GM18517 (cell line): ENCODE data around the gene DCUN1D1.
"Not testable (repeated sequence)": the region's sequence is repeated elsewhere in the genome, so short reads cannot be mapped to it uniquely, and the experiment has no call there.

Experiments used
- ATAC-seq: cut with Tn5 transposase; IDR thresholded peaks from one replicate; pipeline ENCODE4 v1.9.1; 2021; ENCODE audit warnings: mild to moderate bottlenecking, moderate library complexity; ENCODE audit not compliant: unreplicated experiment

The DCUN1D1 gene

DNA sequence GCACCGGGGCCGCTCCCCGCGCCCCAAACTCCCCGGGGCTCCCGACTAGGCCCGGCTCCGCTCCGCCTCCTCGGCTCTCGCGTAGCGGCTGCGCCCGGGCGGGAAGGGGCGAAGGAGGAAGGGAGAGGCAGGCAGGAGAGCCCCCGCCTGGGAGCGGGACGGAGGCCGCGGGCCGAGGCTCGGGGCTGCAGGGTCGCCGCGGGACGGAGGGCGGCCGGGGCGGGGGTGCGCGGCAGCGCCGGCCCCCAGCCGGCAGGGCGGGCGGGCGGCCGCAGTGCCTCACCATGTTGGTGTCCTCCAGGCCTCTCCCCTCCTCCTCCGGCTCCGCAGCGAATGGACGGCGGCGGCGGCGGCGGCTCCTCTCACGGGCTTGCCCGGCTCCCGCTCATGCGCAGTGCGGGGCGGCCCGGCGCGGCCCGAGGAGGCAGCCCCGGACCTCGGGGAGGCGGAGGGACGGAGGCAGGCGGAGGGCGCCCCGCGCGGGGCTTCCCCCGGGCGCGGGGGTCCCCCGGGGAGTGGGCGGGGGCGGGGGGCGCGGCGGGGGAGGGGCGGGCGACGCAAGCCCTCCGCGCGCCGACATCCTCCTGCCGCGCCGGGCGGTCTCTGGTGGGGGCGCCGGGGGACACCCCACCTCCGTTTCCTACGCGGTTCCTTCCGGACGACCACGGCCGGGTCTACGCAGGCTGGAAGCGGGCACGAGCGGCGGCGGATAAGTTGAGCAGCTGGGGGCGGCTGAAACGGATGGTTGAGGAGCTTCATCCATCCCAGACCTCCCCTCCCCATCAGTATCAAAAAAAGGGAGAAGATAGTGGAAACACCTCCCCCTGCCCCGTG, at the start of gene DCUN1D1:
Gene DCUN1D1 (minus strand): TSS at position 335 of the 834 bp plus-strand sequence. CDS start 49 bp downstream, at position 286.
- peak; percentile 85 for ATAC-seq

GRCh38 chr3:183028416-183028815, 48.1 kb upstream of the DCUN1D1 start:
- no peak for ATAC-seq

DNA sequence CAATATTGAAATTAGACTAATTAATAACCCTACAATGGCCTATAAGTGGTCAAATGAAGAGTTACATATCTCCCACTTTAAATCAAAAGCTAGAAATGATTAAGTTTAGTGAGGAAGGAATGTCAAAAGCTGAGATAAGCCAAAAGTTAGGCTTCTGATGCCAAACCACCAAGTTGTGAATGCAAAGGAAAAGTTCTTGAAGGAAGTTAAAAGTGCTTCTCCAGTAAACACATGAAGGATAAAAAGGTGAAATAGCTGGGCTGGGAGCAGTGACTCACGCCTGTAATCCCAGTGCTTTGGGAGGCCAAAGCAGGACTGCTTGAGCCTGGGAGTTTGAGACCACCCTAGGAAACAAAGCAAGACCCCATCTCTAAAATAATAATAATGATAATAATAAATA, 46.9 kb upstream of the DCUN1D1 start:
- ATAC-seq: no peak

DNA sequence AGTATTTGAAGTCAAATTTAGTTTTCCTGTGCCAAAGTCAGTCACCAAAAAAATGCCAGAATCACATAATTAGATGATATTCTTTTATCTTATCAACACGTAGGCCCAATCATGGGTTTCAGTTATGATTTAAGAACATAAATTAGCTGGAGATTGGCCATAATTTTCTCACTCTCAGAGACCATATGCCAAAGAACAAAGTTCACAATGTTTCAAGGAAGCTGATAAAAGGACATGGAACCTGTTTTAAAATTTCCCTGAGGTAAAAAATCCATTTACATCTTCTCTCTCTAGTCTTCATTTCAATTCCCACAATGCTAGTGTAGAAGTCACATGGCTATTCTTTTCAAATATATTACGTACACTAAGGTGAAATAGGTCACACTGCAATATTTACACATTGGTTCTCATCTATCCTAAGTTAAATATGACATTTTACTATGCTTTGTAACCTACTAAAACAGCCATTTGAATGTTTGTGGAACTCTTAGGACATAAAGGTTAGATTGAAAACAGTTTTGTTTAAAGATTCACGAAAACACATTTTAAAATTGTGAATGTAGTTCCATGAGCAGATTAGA, 42.7 kb upstream of the DCUN1D1 start:
- ATAC-seq: no peak

GRCh38 chr3:183018421-183019192, 38.3 kb upstream of the DCUN1D1 start:
- no peak for ATAC-seq

GRCh38 chr3:183015185-183015584, 34.8 kb upstream of the DCUN1D1 start:
- no peak for ATAC-seq

DNA sequence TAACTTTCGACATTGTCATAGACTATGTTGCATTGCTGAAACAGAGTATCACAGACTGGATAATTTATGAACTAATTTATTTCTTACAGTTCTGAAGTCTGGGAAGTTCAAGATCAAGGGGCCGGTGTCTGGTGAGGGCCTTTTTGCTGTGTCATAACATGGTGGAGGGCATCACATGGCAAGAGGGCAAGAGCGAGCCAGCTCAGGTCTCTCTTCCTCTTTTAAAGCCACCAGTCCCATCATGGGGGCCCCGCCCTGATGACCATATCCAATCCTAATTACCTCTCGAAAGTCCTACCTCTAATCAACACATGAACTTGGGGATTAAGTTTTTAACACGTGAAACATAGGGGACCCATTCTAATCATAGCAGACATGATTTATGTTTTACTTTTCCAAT, 33.5 kb upstream of the DCUN1D1 start:
- no peak for ATAC-seq

GRCh38 chr3:183013074-183013473, 32.7 kb upstream of the DCUN1D1 start:
- ATAC-seq: no peak

DNA sequence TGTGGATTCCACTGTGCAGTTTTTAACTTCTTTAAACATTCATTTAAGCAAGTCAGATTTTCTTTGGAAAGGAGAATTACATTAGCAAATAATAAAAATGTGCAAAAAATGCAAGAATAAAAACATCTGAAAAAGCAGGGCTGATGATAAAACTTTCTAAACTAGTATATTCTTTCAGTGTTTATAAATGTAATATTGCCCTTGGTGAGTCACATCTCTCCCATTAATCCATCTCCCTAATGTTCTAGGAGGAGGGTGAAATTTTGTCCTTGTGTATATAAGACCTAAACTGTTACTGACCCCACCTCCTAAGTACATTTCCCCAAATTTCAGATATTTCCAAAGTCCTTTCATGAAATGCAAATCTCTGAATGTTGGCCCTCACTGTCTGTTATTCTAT, 28.5 kb upstream of the DCUN1D1 start:
- ATAC-seq: no peak

GRCh38 chr3:183008303-183008702, 28.0 kb upstream of the DCUN1D1 start:
- ATAC-seq: no peak

DNA sequence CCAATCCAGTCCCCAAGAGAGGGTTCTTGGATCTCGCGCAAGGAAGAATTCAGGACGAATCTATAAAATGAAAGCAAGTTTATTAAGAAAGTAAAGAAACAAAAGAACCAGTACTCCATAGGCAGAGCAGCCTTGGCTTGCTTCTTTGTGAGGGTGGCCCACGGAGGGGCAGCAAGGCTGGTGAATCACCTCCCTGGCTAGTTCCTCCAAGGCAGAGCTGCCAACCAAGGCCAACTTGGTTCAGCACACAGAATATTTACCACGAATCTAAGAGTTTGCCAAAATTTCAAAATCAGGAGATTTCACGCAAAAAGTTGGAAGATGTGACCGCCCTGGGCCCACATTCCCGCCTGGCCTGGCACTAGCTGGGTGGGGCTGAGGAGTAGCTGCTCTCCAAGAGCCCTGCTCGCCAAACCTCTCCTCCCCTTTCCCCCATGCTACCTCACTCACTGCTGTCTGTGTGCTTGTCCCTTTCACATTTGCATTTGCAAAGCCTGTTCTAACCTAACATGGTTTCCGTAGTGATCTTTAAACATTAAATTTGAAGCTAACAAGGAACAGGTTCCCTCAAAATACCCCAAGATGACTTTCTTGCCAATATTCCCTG, 26.2 kb upstream of the DCUN1D1 start:
- ATAC-seq: no peak

DNA sequence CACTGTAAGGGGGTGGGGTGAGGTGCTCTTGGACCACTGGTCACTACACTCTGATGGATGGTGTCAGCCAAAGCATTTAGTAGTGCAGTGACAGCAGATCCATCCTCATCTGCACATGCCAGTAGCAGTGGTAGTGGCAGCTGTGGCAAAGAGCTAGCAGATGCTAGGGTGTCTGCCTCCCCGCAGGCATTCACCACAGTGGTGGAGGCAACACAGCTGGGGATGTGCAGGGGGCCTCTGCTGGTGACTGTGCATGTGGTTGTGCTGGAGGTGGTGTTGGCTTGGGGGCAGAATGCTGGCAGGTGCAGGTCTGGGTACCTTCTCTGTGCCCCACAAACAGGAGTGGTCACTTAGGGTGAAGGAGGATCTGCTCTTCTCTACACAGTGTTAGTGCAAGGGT, 19.4 kb upstream of the DCUN1D1 start:
- ATAC-seq: no peak

DNA sequence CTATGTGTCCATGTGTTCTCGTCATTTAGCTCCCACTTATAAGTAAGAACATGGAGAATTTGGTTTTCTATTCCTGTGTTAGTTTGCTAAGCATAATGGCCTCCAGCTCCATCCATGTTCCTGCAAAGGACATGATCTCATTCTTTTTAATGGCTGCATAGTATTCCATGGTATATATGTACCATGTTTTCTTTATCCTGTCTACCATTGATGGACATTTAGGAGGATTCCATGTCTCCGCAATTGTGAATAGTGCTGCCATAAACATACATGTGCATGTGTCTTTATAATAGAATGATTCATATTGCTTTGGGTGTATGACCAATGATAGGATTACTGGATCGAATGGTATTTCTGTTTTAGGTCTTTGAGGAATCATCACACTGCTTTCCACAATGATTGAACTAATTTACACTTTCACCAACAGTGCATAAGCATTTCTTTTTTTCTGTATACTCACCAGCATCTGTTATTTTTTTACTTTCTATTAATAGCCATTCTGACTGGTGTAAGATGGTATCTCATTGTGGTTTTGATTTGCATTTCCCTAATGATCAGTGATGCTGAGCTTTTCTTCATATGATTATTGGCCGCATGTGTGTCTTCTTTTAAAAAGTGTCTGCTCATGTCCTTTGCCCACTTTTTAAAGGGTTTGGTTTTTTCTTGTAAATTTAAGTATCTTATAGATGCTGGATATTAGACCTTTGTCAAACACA, 13.3 kb upstream of the DCUN1D1 start:
- ATAC-seq: not testable (repeated sequence)

DNA sequence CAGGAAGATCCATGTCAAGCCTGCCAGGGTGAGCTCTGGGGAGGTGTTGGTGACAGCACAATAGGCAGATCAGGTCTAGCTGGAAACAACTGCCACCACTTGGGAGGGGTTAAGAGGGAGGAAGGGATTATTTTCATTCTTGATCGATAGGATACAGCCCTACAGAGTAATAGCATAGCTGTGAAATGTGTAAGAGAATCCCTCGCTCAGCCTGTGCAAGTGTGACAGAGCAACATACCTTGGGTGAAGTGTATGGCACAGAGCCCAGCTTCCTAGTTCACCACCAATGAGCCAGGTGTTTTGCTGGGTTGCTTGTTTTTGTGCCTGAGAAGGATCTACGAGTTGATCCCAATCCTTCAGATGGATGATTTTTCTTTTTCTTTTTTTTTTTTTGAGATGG, 9.2 kb upstream of the DCUN1D1 start:
- no peak for ATAC-seq

DNA sequence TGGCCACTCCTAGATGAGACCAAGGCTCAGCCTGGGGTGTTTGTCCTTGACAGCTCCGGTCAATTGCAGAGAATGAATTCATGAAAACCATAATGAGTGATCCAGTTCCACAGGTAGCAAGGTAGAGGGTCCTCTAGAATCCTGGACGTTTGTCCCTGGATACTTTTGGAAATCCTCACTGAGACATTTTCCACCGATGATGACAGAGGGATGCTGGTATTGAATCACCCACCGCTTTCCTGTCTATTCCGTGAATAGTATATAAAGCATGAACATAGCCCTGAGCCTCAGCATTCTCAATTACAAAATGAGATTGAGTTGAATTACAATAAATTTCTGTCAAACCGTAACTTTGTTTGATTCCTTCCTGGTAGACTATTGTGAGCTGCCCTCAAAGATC, 5.7 kb upstream of the DCUN1D1 start:
- ATAC-seq: no peak

DNA sequence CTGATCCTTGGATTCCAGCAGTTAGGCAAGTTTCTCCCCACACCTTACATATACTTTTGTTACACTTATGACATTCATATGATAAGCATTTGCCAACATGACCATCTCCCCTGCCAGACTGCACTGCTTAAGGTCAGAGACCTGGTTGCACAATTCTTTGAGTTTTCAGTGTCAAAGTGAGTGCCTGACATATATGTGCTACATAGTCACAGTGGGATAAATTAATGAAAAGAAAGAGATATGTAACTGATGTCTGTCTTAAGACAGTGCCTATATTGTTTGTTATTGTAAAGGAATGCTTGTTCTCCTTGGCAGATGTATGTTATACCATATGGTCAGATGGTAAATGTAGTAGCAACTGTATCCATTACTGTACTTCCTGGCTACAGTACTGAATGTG, 3.5 kb upstream of the DCUN1D1 start:
- no peak for ATAC-seq

DNA sequence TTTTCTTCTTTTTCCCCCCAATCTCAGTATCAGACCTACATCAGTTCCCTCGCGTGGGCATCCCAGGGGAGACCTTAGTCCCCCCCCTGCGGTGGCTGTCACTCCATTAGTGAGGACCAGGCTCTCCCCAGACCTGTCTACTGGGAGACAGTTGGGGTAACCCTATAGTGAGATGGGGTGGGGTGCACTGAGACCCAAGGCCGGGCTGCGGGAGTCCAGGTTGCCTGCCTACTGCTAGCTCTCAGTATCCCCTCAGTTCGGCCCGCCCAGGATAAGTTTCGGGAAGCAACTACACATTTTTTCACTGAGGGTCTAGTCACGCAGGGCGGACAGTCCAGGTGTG, 671 bp upstream of the DCUN1D1 start:
- ATAC-seq: no peak

DNA sequence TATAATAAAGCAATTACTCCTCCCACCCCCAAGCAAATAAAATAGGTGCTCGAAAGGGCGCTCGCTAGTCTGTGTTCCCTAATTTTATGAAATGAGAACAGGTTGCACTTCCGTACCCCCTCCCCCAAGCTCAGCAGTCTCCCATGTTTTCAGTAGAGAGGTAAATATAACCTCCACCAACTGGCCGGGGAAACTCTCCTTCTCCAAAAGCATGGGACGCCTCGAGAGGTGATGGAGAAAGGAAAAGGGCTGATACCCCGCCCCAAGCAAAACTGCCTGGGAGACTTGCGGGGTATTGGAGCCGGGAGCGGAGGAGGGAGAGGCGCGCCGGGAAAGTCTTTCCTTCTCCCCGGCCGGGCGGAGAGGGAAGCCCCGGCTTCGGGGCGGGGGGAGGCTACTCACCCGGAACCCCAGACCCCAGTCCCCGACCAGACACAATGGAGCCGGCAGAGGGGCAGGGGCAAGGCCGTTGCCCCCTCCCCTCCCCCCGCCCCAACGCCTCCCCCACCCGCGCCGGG, 605 bp downstream of the DCUN1D1 start:
- peak; percentile 5 for ATAC-seq

GRCh38 chr3:182979103-182979673, 1.1 kb downstream of the DCUN1D1 start:
- no peak for ATAC-seq

GRCh38 chr3:182978387-182978786, 2.0 kb downstream of the DCUN1D1 start:
- ATAC-seq: no peak
